CD4-positive, alpha-beta T cell (primary cell): ENCODE results near the gene ERC2. TPM values are rescaled to one million over a fixed set of nuclear protein-coding genes. Genes with fewer than 3 reads are reported as not detected.

Experiments
- ATAC-seq: fragments of 200-7000 bp; cut with Tn5 transposase; one replicate; pipeline ENCODE4 v1.10.0; 2022; ENCODE audit warnings: mild to moderate bottlenecking; ENCODE audit not compliant: poor library complexity
- CTCF ChIA-PET: fragments of 350-600 bp; sonication (Branson Sonifier 250); formaldehyde crosslinking; loops from one replicate; lab custom pipeline; 2021; ENCODE audit warnings: antibody characterized with exemption, inconsistent platforms; lab: Charles Lee
- POLR2A ChIA-PET: fragments of 350-600 bp; sonication (Branson Sonifier 250); formaldehyde crosslinking; loops from one replicate; lab custom pipeline; 2021; ENCODE audit warnings: antibody characterized with exemption, inconsistent platforms; lab: Charles Lee
- DNase-seq, 14 experiments: peaks; one replicate each; pipeline ENCODE4 v3.0.0-alpha.2; 2013 to 2020; ENCODE audit warnings: mixed read lengths in 2 of 14
- H3K27ac ChIP-seq, 2 donors: one replicate each; pipeline versions ENCODE4 v1.5.1 to v1.7.0; 2013; ENCODE audit warnings: low read length in 2 of 2, low read depth in 1 of 2, mild to moderate bottlenecking in 1 of 2
- H3K27me3 ChIP-seq, 2 experiments: 1 replicate in 1 of 2; 2 replicates in 1 of 2; pipeline versions ENCODE4 v1.6.1 to v1.7.0; 2013; ENCODE audit warnings: low read length in 2 of 2, control low read depth in 1 of 2, mild to moderate bottlenecking in 1 of 2, moderate library complexity in 1 of 2; ENCODE audit not compliant: insufficient read depth in 2 of 2, control insufficient read depth in 1 of 2
- H3K36me3 ChIP-seq: one replicate; pipeline ENCODE4 v1.6.1; 2013; ENCODE audit warnings: low read length, control low read depth; ENCODE audit not compliant: insufficient read depth
- H3K4me1 ChIP-seq: one replicate; pipeline ENCODE4 v1.6.1; 2013; ENCODE audit warnings: low read length, control low read depth; ENCODE audit not compliant: insufficient read depth
- H3K4me3 ChIP-seq: one replicate; pipeline ENCODE4 v1.5.1; 2013; ENCODE audit warnings: mild to moderate bottlenecking, low read length, moderate library complexity
- H3K9me3 ChIP-seq, 2 experiments: 1 replicate in 1 of 2; 2 replicates in 1 of 2; pipeline versions ENCODE4 v1.6.1 to v1.7.0; 2013; ENCODE audit warnings: low read length in 2 of 2, mild to moderate bottlenecking in 2 of 2, control low read depth in 1 of 2, moderate library complexity in 1 of 2; ENCODE audit not compliant: control insufficient read depth in 1 of 2, insufficient read depth in 1 of 2
- H3K27ac Mint-ChIP-seq: one replicate; pipeline ENCODE4 v1.8.0; 2020; ENCODE audit warnings: mixed read lengths
- H3K27me3 Mint-ChIP-seq: one replicate; pipeline ENCODE4 v1.8.0; 2021; ENCODE audit warnings: mixed read lengths
- H3K36me3 Mint-ChIP-seq: one replicate; pipeline ENCODE4 v1.8.0; 2021; ENCODE audit warnings: low read depth, mixed read lengths
- H3K4me1 Mint-ChIP-seq: one replicate; pipeline ENCODE4 v1.8.0; 2021; ENCODE audit warnings: low read depth, mixed read lengths
- H3K4me3 Mint-ChIP-seq: one replicate; pipeline ENCODE4 v1.8.0; 2020; ENCODE audit warnings: mild to moderate bottlenecking, mixed read lengths
- H3K9me3 Mint-ChIP-seq: one replicate; pipeline ENCODE4 v1.8.0; 2020; ENCODE audit warnings: mixed read lengths
- intact Hi-C, 2 experiments: fragments of 100-400 bp; cut with DNase I in 1 of 2; cut with micrococcal nuclease in 1 of 2; formaldehyde crosslinking; loops; one replicate each; pipeline versions ENCODE4 v1.15.1 to v1.9.0; 2023 to 2025; cut with DNase I, micrococcal nuclease
- total RNA-seq, 174 experiments: library from RNA in 2 of 174; stranded (reverse) in 2 of 174; gene quantifications; one replicate each; pipeline ENCODE4 v1.2.3 and lab custom pipeline; 2021 to 2026
- TF ChIP-seq, protein P1 (sequence below): fragments of 200-600 bp; IDR thresholded peaks from one replicate; pipeline ENCODE4 v1.8.0; 2022; ENCODE audit warnings: antibody characterized with exemption, mild to moderate bottlenecking

The ERC2 gene
- total RNA-seq, 2 experiments from 2014 or later: not detected

DNA sequence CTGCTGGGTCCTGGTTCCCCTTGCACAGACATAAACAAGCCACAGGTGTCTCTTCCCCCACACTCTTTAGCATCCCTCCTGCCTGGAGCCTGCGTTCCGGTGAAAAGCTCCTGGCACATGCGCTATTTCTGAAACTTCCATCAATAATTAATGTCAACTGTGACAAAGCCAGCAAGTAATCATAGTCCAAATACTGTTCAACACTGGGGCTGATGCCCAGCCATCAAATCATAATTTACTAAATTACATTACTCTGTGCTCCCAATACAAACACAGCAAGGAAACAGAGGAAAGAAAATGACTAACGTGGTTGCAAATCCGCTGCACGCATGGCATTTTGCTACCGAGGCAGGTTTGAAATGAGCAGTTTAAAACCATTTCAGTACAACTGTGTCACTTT, 294.7 kb downstream of the ERC2 start:
- CTCF ChIA-PET: no interaction called here
- no peaks in the 10 kb centered on the region for H3K4me1 Mint-ChIP-seq
- H3K4me3 Mint-ChIP-seq: no peak overlapping the region

DNA sequence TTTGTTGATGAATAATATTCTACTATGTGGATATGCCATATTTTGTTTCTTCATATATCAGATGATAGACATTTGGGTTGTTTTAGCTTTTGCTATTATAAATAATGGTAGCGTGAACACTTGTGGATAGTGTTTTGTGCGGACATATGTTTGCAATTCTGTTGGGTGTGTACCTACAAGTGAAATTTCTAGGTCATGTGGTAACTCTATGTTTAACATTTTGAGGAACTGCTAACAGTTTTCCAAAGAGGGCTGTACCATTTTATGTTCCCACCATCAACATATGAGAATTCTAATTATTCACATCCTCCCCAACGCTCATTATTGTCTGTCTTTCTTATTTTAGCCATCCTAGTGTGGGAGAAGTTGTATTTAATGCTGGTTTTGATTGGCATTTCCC, 303.8 kb downstream of the ERC2 start:
- Mint-ChIP-seq H3K4me1 (no peaks in the 10 kb centered on the region), H3K27me3 (peaks cover 11% of the 10 kb centered on the region), H3K36me3 (no peaks in the 10 kb centered on the region), H3K4me3 (no peak overlapping the region), H3K9me3 (peaks cover 5% of the 10 kb centered on the region), H3K27ac (no peak overlapping the region)
- no peaks in the 10 kb centered on the region for H3K27me3 ChIP-seq
- TF ChIP-seq, protein P1, sequence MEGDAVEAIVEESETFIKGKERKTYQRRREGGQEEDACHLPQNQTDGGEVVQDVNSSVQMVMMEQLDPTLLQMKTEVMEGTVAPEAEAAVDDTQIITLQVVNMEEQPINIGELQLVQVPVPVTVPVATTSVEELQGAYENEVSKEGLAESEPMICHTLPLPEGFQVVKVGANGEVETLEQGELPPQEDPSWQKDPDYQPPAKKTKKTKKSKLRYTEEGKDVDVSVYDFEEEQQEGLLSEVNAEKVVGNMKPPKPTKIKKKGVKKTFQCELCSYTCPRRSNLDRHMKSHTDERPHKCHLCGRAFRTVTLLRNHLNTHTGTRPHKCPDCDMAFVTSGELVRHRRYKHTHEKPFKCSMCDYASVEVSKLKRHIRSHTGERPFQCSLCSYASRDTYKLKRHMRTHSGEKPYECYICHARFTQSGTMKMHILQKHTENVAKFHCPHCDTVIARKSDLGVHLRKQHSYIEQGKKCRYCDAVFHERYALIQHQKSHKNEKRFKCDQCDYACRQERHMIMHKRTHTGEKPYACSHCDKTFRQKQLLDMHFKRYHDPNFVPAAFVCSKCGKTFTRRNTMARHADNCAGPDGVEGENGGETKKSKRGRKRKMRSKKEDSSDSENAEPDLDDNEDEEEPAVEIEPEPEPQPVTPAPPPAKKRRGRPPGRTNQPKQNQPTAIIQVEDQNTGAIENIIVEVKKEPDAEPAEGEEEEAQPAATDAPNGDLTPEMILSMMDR: no peak
- ChIA-PET POLR2A (no interaction called here), CTCF (no interaction called here)
- DNase-seq: no peak
- H3K4me3 ChIP-seq: no peak overlapping the region
- no peaks in the 10 kb centered on the region for H3K9me3 ChIP-seq
- H3K4me1 ChIP-seq: no peaks in the 10 kb centered on the region
- no peaks in the 10 kb centered on the region for H3K36me3 ChIP-seq
- no peak for ATAC-seq
- H3K27ac ChIP-seq: no peak overlapping the region
- intact Hi-C loops: no loop called here

More for the DNA sequence above, 294.7 kb downstream of the ERC2 start:
- H3K27ac ChIP-seq: no peak overlapping the region
- intact Hi-C loops: no loop called here
- no peaks in the 10 kb centered on the region for H3K36me3 ChIP-seq
- DNase-seq (no peak), ATAC-seq (no peak)
- H3K27me3 Mint-ChIP-seq: peaks cover 16% of the 10 kb centered on the region
- no peaks in the 10 kb centered on the region for H3K27me3 ChIP-seq
- H3K27ac Mint-ChIP-seq: no peak overlapping the region
- H3K4me3 ChIP-seq: no peak overlapping the region
- no peaks in the 10 kb centered on the region for H3K9me3 ChIP-seq
- no peaks in the 10 kb centered on the region for H3K9me3 Mint-ChIP-seq
- POLR2A ChIA-PET: no interaction called here
- H3K36me3 Mint-ChIP-seq: no peaks in the 10 kb centered on the region
- TF ChIP-seq, protein P1: no peak
- no peaks in the 10 kb centered on the region for H3K4me1 ChIP-seq

DNA sequence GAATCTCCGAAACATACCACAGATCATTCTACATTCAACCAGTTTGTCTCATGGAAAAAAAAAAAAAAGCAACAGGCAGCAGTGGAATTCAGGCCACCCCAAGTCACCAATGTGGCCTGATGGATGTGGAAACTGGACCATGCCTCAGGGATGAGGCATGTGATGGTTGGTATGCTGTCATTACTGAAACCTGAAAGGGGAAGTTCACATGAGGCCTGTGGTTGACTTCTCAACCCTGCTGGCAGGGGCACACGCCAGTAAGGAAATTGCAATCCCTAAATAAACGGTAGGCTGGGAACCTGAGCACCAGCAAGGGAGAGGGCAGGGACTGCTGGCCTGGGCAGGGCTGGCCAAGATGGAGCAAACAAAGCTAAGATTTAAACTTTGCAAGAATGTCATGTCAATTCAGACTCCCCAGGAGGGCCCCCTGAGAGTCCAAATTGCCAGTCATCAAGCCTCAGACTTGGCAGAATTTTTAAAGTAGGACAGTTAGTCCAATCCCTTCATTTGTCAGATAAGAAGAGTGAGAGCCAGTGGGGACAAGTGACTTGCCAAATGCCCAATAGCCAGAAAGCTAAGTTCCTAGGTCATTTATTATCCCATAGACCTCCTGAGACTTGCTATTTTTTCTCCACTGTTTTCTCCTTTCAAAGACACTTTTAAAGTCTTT, 310.4 kb downstream of the ERC2 start:
- H3K4me3 Mint-ChIP-seq: no peak overlapping the region
- no peaks in the 10 kb centered on the region for H3K4me1 ChIP-seq
- no peak overlapping the region for H3K27ac ChIP-seq
- no peaks in the 10 kb centered on the region for H3K36me3 Mint-ChIP-seq
- DNase-seq (peak in 3 of 14 experiments; percentile 4 to 46 (median 33)), ATAC-seq (no peak)
- no peak overlapping the region for H3K4me3 ChIP-seq
- ChIA-PET CTCF (no interaction called here), POLR2A (no interaction called here)
- no peaks in the 10 kb centered on the region for H3K4me1 Mint-ChIP-seq
- H3K27me3 ChIP-seq: no peaks in the 10 kb centered on the region
- TF ChIP-seq, protein P1: no peak
- intact Hi-C loops: no loop called here
- H3K27me3 Mint-ChIP-seq: no peaks in the 10 kb centered on the region
- H3K9me3 ChIP-seq: peaks cover 0 to 4% of the 10 kb centered on the region in 2 experiments
- H3K9me3 Mint-ChIP-seq: peaks cover 5% of the 10 kb centered on the region
- no peaks in the 10 kb centered on the region for H3K36me3 ChIP-seq
- H3K27ac Mint-ChIP-seq: no peak overlapping the region
